ENCODE results near the gene HABP2. TPM values are rescaled to one million over a fixed set of nuclear protein-coding genes. Genes with fewer than 3 reads are reported as not detected.

Gene HABP2
- total and polyA plus RNA-seq, 2 experiments from 2014 or later: not detected

- TF ChIP-seq CTCF (conservative IDR thresholded peaks at IDR 0.05; ENCODE audit: low read depth in 2 of 2) (no peak), STAT1 (IDR thresholded peaks at IDR 0.05; ENCODE audit: unreplicated experiment) (no peak), ZNF331 (CRISPR knock-in tag; IDR thresholded peaks at IDR 0.05; ENCODE audit: low read depth) (no peak), CREB1 (CRISPR knock-in tag; IDR thresholded peaks at IDR 0.05; ENCODE audit: low read depth) (no peak)
Observed at GRCh38 chr10:113620936-113621335, 68.1 kb downstream of the HABP2 start (continued).

- no peaks in the 10 kb centered on the region for H4K20me1 ChIP-seq (replicated peaks; ENCODE audit: insufficient read depth)
Observed at GRCh38 chr10:113621799-113622198, 68.9 kb downstream of the HABP2 start.

More at GRCh38 chr10:113621799-113622198, 68.9 kb downstream of the HABP2 start:
- Mint-ChIP-seq H3K27me3 (ENCODE audit: insufficient read depth, low read depth, poor library complexity) (peaks cover 9% of the 10 kb centered on the region), H3K4me3 (no peak overlapping the region), H3K36me3 (ENCODE audit: low read depth) (no peaks in the 10 kb centered on the region), H3K27ac (no peak overlapping the region), H3K9me3 (no peaks in the 10 kb centered on the region), H3K4me1 (peaks cover 42% of the 10 kb centered on the region)
- ATAC-seq (no peak), DNase-seq (ENCODE audit: low spot score) (no peak)
- Histone ChIP-seq H3F3A (replicated peaks; ENCODE audit: low read depth) (no peaks in the 10 kb centered on the region), H3K27me3 (ENCODE audit: insufficient read depth) (no peaks in the 10 kb centered on the region), H3K4me2 (no peak overlapping the region), H3K4me1 (ENCODE audit: insufficient read depth) (peaks cover 18% of the 10 kb centered on the region), H3K4me3 (no peak overlapping the region), H3K79me2 (replicated peaks; ENCODE audit: insufficient read depth) (no peaks in the 10 kb centered on the region), H3K9me2 (ENCODE audit: insufficient read depth) (no peaks in the 10 kb centered on the region), H3K36me3 (ENCODE audit: insufficient read depth) (no peaks in the 10 kb centered on the region), H3K27ac (ENCODE audit: low read depth) (no peak overlapping the region), H2AFZ (no peak overlapping the region)
- TF ChIP-seq NANOG (IDR thresholded peaks at IDR 0.05; ENCODE audit: borderline replicate concordance): no peak
- TF ChIP-seq STAT1 (IDR thresholded peaks at IDR 0.05; ENCODE audit: unreplicated experiment): no peak
- TF ChIP-seq CTCF (conservative IDR thresholded peaks at IDR 0.05; ENCODE audit: low read depth in 2 of 2): no peak
- TF ChIP-seq REST (IDR thresholded peaks at IDR 0.05; ENCODE audit: unreplicated experiment): no peak
- no peak for TF ChIP-seq POLR2AphosphoS5 (IDR thresholded peaks at IDR 0.05; ENCODE audit: low read depth)
- TF ChIP-seq ZNF114 (CRISPR knock-in tag; IDR thresholded peaks at IDR 0.05): no peak
- no peak for TF ChIP-seq EZH2 (IDR thresholded peaks at IDR 0.05; ENCODE audit: low read depth, unreplicated experiment)
- no peak for TF ChIP-seq ETS1 (IDR thresholded peaks at IDR 0.05)
- no peak for TF ChIP-seq ZNF331 (CRISPR knock-in tag; IDR thresholded peaks at IDR 0.05; ENCODE audit: low read depth)
- TF ChIP-seq CREB1 (CRISPR knock-in tag; IDR thresholded peaks at IDR 0.05; ENCODE audit: low read depth): no peak
- no peak for TF ChIP-seq EZH2phosphoT487 (IDR thresholded peaks at IDR 0.05; ENCODE audit: unreplicated experiment)

Data from GM23338 (cell line).